ENCODE measurements around the gene CSNK1G1. TPM values are rescaled to one million over a fixed set of nuclear protein-coding genes. Genes with fewer than 3 reads are reported as not detected.
"Not testable (repeated sequence)": the region's sequence is repeated elsewhere in the genome, so short reads cannot be mapped to it uniquely, and the experiment has no call there.

The CSNK1G1 gene
- total and polyA plus RNA-seq, 10 donors, result 2.0 to 27.1 (median 19.3) TPM

DNA sequence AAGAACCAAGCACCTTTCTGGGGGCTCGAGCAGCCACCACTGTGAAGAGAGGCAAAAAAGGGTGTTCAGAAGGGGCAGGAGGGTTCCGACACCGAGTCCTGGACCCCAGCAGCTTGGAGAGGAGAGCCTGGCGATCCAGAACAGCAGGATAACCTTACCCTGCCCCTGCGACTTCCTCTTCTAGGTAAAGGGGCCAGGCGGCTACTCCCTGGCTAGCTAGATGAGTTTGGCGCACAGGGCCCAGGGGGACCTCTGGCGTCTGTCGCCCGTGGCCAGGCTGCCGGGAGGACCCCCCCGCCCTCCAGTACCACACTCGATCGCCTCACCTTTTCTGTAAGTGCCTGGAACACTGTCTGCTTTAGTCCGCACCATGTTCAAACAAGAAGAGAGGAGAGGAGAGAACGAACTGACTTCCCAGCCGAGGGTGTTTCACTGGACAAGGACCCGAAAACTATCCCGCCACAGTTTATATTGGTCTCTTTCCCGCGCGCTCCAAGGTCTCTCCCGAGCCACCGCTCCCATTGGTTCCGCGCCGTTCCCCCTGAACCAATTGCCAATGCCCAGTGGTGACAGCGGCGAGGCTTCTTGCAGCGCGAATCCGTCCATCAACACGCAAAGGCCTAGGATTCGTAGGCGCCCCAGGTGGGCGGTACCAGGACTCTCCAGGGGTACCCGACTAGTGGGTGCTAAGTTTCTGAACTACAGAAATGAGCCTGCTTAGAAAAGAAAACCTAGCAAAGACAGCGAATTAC is 25.2 kb upstream of the CSNK1G1 start, which contains the start of gene PCLAF:
PCLAF (minus strand) TSS at position 442 of the 752 bp plus-strand sequence; CDS start at position 372, 70 bp downstream.
- Histone ChIP-seq H3K4me3 (peak within 1 kb of the TSS; percentile 46 to 86 (median 64)), H3K9me3 (no peaks in the 10 kb centered on the region), H3K4me1 (peaks cover 0 to 37% (median 16%) of the 10 kb centered on the region in 6 donors), H3K36me3 (no peaks in the 10 kb centered on the region), H3K27me3 (replicated peaks in 1 of 7) (no peaks in the 10 kb centered on the region), H3K27ac (peak within 1 kb of the TSS in 4 of 8 donors; percentile 6 to 75 (median 28))
- DNase-seq, result peak; percentile 98
- TF ChIP-seq POLR2AphosphoS5 (IDR thresholded peaks at IDR 0.05) (peak in 2 of 3 donors; percentile 66 to 68), POLR2A (IDR thresholded peaks at IDR 0.05) (no peak)
- TF ChIP-seq, protein P1, sequence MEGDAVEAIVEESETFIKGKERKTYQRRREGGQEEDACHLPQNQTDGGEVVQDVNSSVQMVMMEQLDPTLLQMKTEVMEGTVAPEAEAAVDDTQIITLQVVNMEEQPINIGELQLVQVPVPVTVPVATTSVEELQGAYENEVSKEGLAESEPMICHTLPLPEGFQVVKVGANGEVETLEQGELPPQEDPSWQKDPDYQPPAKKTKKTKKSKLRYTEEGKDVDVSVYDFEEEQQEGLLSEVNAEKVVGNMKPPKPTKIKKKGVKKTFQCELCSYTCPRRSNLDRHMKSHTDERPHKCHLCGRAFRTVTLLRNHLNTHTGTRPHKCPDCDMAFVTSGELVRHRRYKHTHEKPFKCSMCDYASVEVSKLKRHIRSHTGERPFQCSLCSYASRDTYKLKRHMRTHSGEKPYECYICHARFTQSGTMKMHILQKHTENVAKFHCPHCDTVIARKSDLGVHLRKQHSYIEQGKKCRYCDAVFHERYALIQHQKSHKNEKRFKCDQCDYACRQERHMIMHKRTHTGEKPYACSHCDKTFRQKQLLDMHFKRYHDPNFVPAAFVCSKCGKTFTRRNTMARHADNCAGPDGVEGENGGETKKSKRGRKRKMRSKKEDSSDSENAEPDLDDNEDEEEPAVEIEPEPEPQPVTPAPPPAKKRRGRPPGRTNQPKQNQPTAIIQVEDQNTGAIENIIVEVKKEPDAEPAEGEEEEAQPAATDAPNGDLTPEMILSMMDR (IDR thresholded peaks at IDR 0.05 in 8 of 11, conservative IDR thresholded peaks at IDR 0.05 in 3 of 11), result peak in 3 of 11 experiments; percentile 19 to 25 (median 21)
- WGBS, 5 donors, result 0 to 1% (median 1%) methylated on average over 31 to 38 of the region's 38 CpGs
- intact Hi-C loops (cut with DNase I; ENCODE audit: low total_unique reads), result no loop called here

DNA sequence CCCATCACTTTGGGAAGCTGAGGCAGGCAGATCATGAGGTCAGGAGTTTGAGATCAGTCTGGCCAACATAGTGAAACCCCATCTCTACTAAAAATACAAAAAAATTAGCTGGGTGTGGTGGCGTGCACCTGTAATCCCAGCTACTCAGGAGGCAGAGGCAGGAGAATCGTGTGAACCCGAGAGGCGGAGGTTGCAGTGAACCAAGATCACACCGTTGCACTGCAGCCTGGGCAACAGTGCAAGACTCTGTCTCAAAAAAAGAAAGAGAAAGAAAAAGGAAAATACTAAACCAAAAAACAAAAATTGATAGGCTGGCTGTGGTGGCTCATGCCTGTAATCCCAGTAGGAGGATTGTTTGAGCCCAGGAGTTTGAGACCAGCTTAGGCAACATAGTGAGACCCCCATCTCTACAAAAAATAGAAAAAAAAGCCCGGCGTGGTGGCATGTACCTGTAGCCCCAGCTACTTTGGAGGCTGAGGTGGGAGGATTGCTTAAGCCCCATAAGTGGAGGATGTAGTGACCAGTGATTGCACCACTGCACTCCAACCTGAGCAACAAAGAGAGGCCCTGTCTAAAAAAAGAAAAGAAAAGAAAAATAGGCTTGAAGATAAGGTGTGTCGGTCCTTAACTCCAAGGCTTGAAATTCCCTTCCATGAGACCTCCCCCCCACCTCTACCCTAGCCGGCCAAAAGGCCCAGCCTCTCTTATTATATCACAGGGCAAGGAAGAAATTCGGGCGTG is 24.3 kb upstream of the CSNK1G1 start:
- 54 to 60% (median 56%) methylated on average over 11 of the region's 11 CpGs for WGBS, 5 donors
- H3K27me3 ChIP-seq (replicated peaks in 1 of 7); H3K36me3 ChIP-seq; H3K9me3 ChIP-seq; intact Hi-C loops (cut with DNase I; ENCODE audit: low total_unique reads); DNase-seq: not testable (repeated sequence)
- Histone ChIP-seq H3K4me1 (peaks cover 0 to 37% (median 16%) of the 10 kb centered on the region in 6 donors), H3K4me3 (peak overlapping the region in 7 of 8 donors; percentile 46 to 86 (median 68)), H3K27ac (peak overlapping the region in 1 of 8 donors; percentile 75)

DNA sequence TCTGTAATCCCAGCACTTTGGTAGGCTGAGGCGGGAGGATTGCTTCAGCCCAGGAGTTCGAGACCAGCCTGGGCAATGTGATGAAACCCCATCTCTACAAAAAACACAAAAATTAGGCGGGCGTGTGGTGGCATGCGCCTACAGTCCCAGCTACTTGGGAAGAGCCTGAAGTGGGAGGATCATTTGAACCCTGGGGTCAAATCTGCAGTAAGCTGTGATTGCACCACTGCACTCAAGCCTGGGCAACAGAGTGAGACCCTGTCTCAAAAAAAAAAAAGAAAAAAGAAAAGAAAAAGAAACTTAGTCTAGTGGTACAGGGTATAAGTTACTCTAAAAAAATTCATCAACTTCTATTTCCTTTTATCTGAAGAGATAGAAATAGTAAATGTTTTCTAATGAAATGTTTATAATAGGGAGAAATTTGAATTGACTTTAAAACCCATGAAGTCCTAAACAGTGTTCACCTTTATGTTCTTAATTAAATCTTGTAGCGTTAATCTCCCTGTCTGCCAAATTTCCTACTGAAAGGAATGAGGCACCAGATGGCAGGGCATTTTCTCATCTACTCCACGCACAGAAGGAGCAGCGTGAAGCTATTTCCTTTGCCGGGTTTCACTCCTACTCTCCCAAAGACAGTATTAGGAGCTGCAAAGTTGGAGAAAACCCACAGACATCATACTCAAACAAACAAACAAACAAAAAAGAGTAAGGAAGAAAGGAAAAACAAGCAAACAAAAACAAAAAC is 23.4 kb upstream of the CSNK1G1 start:
- WGBS, 5 donors, result 64 to 77% (median 68%) methylated on average over 9 of the region's 9 CpGs
- no peaks in the 10 kb centered on the region for H3K27me3 ChIP-seq (replicated peaks in 1 of 7)
- intact Hi-C loops (cut with DNase I; ENCODE audit: low total_unique reads), result no loop called here
- H3K36me3 ChIP-seq, result peaks cover 0 to 3% (median 0%) of the 10 kb centered on the region in 6 donors
- H3K4me1 ChIP-seq, result peaks cover 0 to 37% (median 16%) of the 10 kb centered on the region in 6 donors
- H3K27ac ChIP-seq, result no peak overlapping the region
- DNase-seq, result no peak
- H3K4me3 ChIP-seq, result no peak overlapping the region
- no peaks in the 10 kb centered on the region for H3K9me3 ChIP-seq
- TF ChIP-seq POLR2AphosphoS5 (IDR thresholded peaks at IDR 0.05) (no peak), POLR2A (IDR thresholded peaks at IDR 0.05) (no peak)
- TF ChIP-seq, protein P1 (IDR thresholded peaks at IDR 0.05 in 8 of 11, conservative IDR thresholded peaks at IDR 0.05 in 3 of 11), result no peak

DNA sequence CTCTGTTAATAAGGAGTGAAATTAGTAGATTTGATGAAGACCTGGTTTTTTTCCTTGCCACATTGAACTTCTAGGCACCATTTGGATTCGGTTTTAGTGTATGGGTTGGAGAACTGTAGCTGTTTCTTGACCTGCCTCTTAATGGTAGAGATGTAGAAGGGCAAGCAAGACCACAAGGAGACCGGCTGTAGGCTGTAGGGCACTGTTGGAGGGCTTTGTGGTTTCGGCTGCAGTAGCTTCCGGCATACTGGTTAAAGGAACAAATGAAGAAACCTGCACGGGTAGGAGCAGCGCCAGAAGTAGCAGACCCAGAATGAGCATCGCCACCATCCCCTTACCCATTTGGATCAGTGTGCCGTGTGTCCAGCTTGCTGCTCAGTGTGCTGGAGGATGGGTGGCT is 17.4 kb upstream of the CSNK1G1 start:
- no peak for TF ChIP-seq POLR2AphosphoS5 (IDR thresholded peaks at IDR 0.05)
- TF ChIP-seq, protein P1 (IDR thresholded peaks at IDR 0.05 in 8 of 11, conservative IDR thresholded peaks at IDR 0.05 in 3 of 11), result no peak
- TF ChIP-seq POLR2A (IDR thresholded peaks at IDR 0.05), result no peak
- H3K27me3 ChIP-seq (replicated peaks in 1 of 7), result no peaks in the 10 kb centered on the region
- no peaks in the 10 kb centered on the region for H3K9me3 ChIP-seq
- 55 to 88% (median 77%) methylated on average over 8 of the region's 8 CpGs for WGBS, 5 donors
- peaks cover 0 to 3% (median 0%) of the 10 kb centered on the region in 6 donors for H3K36me3 ChIP-seq
- H3K4me1 ChIP-seq, result peaks cover 0 to 4% (median 0%) of the 10 kb centered on the region in 6 donors
- no peak overlapping the region for H3K4me3 ChIP-seq
- intact Hi-C loops (cut with DNase I; ENCODE audit: low total_unique reads), result no loop called here
- no peak overlapping the region for H3K27ac ChIP-seq
- no peak for DNase-seq

DNA sequence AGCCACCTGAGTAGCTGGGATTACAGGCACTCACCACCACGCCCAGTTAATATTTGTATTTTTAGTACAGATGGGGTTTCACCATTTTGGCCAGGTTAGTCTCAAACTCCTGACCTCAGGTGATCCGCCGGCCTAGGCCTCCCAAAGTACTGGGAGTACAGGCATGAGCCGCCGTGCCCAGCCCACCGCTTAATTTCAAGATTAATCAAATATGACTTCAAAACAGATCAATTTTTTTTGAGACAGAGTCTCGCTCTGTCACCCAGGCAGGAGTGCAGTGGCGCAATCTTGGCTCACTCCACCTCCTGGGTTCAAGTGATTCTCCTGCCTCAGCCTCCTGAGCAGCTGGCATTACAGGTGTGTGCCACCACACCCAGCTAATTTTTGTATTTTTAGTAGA is 15.4 kb upstream of the CSNK1G1 start:
- intact Hi-C loops (cut with DNase I; ENCODE audit: low total_unique reads); DNase-seq: not testable (repeated sequence)
- 95 to 99% (median 97%) methylated on average over 8 of the region's 8 CpGs for WGBS, 5 donors

More for the DNA sequence above, 15.4 kb upstream of the CSNK1G1 start:
- peaks cover 0 to 13% (median 0%) of the 10 kb centered on the region in 6 donors for H3K4me1 ChIP-seq
- not testable (repeated sequence) for H3K4me3 ChIP-seq; H3K36me3 ChIP-seq; H3K27ac ChIP-seq; H3K9me3 ChIP-seq; H3K27me3 ChIP-seq (replicated peaks in 1 of 7)
